HG02763 (cell line): ENCODE measurements around the gene PTPRA.
A peak's percentile ranks its signal among the peaks of the same experiment; 100 is the strongest.

Experiments used
- ATAC-seq: cut with Tn5 transposase; IDR thresholded peaks from one replicate; pipeline ENCODE4 v1.9.1; 2021; ENCODE audit warnings: mild to moderate bottlenecking, moderate library complexity; ENCODE audit not compliant: unreplicated experiment

The PTPRA gene

GRCh38 chr20:2847802-2848201 lies 25.5 kb upstream of the PTPRA start:
- no peak for ATAC-seq

GRCh38 chr20:2849529-2849928 lies 23.8 kb upstream of the PTPRA start:
- no peak for ATAC-seq

- no peak for ATAC-seq
These were observed 22.2 kb upstream of the PTPRA start for GRCh38 chr20:2851086-2851485.

GRCh38 chr20:2858591-2858990 lies 14.7 kb upstream of the PTPRA start:
- ATAC-seq: no peak

GRCh38 chr20:2859330-2860121 lies 13.8 kb upstream of the PTPRA start:
- ATAC-seq: no peak

GRCh38 chr20:2864626-2865025 lies 8.7 kb upstream of the PTPRA start:
- no peak for ATAC-seq

- ATAC-seq: no peak
These were observed 8.2 kb upstream of the PTPRA start for GRCh38 chr20:2865101-2865500.

- ATAC-seq: no peak
These were observed 7.7 kb upstream of the PTPRA start for GRCh38 chr20:2865630-2866029.

- no peak for ATAC-seq
These were observed 7.0 kb upstream of the PTPRA start for GRCh38 chr20:2866236-2866635.

GRCh38 chr20:2867081-2867864 lies 6.0 kb upstream of the PTPRA start:
- no peak for ATAC-seq

GRCh38 chr20:2869381-2869780 lies 3.9 kb upstream of the PTPRA start:
- no peak for ATAC-seq

- ATAC-seq: no peak
These were observed 2.2 kb upstream of the PTPRA start for GRCh38 chr20:2871111-2871465.

- no peak for ATAC-seq
These were observed 1.4 kb upstream of the PTPRA start for GRCh38 chr20:2871661-2872458.

GRCh38 chr20:2872459-2873009 lies 747 bp upstream of the PTPRA start:
- ATAC-seq: peak; percentile 29

GRCh38 chr20:2873747-2874041 lies 413 bp downstream of the PTPRA start:
- peak; percentile 39 for ATAC-seq

- ATAC-seq: no peak
These were observed 1.2 kb downstream of the PTPRA start for GRCh38 chr20:2874456-2874855.

GRCh38 chr20:2875690-2876203 lies 2.5 kb downstream of the PTPRA start:
- ATAC-seq: no peak

GRCh38 chr20:2878515-2878914 lies 5.2 kb downstream of the PTPRA start:
- ATAC-seq: no peak

GRCh38 chr20:2879146-2879545 lies 5.9 kb downstream of the PTPRA start:
- no peak for ATAC-seq

- no peak for ATAC-seq
These were observed 7.4 kb downstream of the PTPRA start for GRCh38 chr20:2880650-2881049.
